ENCODE results near the gene LHX4. TPM values are rescaled to one million over a fixed set of nuclear protein-coding genes. Genes with fewer than 3 reads are reported as not detected.

Gene LHX4
- total and polyA plus RNA-seq, 9 of the 15 experiments (the other 6 are each of a cell fraction or from before 2014, with no cell fraction given), result 0.01 to 0.11 (median 0.07) TPM; not detected in 5

DNA sequence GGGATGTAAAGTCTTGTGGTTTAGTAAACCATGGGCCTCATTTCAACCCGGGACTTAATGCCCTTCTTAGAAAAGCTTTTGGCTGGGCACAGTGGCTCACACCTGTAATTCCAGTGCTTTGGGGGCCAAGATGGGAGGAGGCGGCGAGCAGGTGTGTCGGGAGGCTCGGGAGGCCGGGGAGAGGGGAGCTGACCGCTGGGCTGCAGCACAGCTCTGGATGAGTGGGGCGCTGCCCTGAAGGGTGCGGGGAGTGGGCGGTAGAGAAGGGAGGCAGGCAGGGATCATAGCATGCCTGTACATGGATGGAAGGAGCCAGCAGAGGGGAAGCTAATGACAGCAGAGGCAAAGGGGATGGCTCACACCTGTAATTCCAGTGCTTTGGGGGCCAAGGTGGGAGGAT is 31.0 kb downstream of the LHX4 start (continued):
- TF ChIP-seq ZNF639 (CRISPR knock-in tag; conservative IDR thresholded peaks at IDR 0.05 in 1 of 2, IDR thresholded peaks at IDR 0.05 in 1 of 2), result no peak
- TF ChIP-seq ATF2 (CRISPR knock-in tag; IDR thresholded peaks at IDR 0.05), result no peak
- no peak for TF ChIP-seq HEY1 (CRISPR knock-in tag; IDR thresholded peaks at IDR 0.05; ENCODE audit: borderline replicate concordance)

DNA sequence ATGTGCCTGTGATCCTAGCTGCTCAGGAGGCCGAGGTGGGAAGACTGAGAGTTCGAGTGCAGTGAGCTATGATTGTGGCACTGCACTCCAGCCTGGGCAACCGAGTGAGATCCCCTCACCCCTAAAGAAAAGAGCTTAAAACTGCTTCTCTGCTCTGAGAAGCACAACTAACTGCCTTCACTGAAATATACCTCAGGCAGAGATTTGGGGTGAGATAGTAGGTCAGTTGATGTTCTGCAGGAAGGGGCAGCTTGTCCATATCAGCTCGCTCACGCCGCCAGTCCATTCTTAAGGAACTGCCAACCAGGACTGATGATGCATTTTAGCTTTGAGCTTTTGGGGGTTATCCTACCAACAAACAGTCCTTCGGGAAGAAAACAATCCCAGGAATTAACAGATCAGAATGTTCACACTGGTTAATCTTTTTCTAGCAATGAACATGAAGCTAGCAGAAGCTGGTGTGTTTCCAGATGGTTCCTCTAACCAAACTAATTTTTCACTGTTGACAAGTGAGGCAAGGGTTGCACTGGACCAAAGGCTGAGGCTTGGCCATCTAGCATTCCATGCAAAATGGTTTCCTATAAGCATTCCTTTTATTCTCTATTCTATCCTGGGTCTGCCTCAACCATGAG is 31.6 kb downstream of the LHX4 start:
- Histone ChIP-seq H3K79me2 (ENCODE audit: control insufficient read depth, insufficient read depth, low read length) (no peaks in the 10 kb centered on the region), H3K27me3 (ENCODE audit: control insufficient read depth in 2 of 2, insufficient read depth in 2 of 2, low read length in 2 of 2) (peaks cover 47 to 76% of the 10 kb centered on the region in 2 experiments), H3K27ac (ENCODE audit: extremely low read depth, low read depth, low read length) (no peak overlapping the region), H3K36me3 (ENCODE audit: control insufficient read depth, insufficient read depth, low read length) (no peaks in the 10 kb centered on the region), H4K20me1 (replicated peaks; ENCODE audit: control insufficient read depth, insufficient read depth, low read length) (no peaks in the 10 kb centered on the region; the same call in 1 of the 2 replicates), H2AFZ (ENCODE audit: low read depth, low read length) (no peak overlapping the region), H3K9ac (ENCODE audit: insufficient read depth in 1 of 2, low read depth in 2 of 2, low read length in 2 of 2) (peak overlapping the region in 1 of 2 experiments; percentile 39; a peak in 1 of 4 replicates), H3K4me1 (replicated peaks in 1 of 2; ENCODE audit: control insufficient read depth in 2 of 2, insufficient read depth in 2 of 2, low read length in 2 of 2) (peaks cover 0 to 33% of the 10 kb centered on the region in 2 experiments; a peak in 1 of 5 replicates), H3K9me1 (ENCODE audit: control insufficient read depth, insufficient read depth, low read length) (peaks cover 3% of the 10 kb centered on the region), H3K4me2 (ENCODE audit: insufficient read depth, low read length) (no peak overlapping the region), H3K4me3 (no peak overlapping the region), H3K9me3 (replicated peaks; ENCODE audit: control insufficient read depth, insufficient read depth, low read depth, low read length) (no peaks in the 10 kb centered on the region)
- CTCF ChIA-PET (ENCODE audit: low intra/inter-chr PET ratio), result no interaction called here
- 1% methylated on average over 7 of the region's 7 CpGs for WGBS (ENCODE audit: insufficient coverage, low coverage, missing lambda C conversion rate)
- FAIRE-seq, result peak; percentile 56
- 0 out of 3 replicates have a peak, but pooled peaks have one; percentile 8 for ATAC-seq
- peak; percentile 68 for TF ChIP-seq GATA2 (CRISPR knock-in tag; IDR thresholded peaks at IDR 0.05)
- peak; percentile 27; the same call in 1 of the 2 replicates for TF ChIP-seq ZNF121 (CRISPR knock-in tag; conservative IDR thresholded peaks at IDR 0.05)
- 0 out of 2 replicates have a peak, but pooled peaks have one; percentile 15 for TF ChIP-seq HMBOX1 (IDR thresholded peaks at IDR 0.05)
- TF ChIP-seq ZNF644 (tag; IDR thresholded peaks at IDR 0.05; ENCODE audit: low read depth), result no peak
- POLR2A ChIA-PET, result interaction anchor here (0.7 to 3.4 kb wide), 9 partner anchors 9 to 333 kb away, joined by 3 to 14 read pairs (median 5); no protein-coding TSS in a partner anchor
- BruUV-seq (replicated peaks), result no TSS peak
- DNase-seq (ENCODE audit: extremely low read depth in 1 of 4, low spot score in 3 of 4), result no peak
- intact Hi-C loops (cut with micrococcal nuclease) (no loop called here), in situ Hi-C loops (cut with MboI) (loop anchor here (25.0 kb wide), 1 partner anchor 901 kb away; no protein-coding TSS in a partner anchor)

All from K562 (cell line).